ENCODE results near the gene PCDH9. TPM values are rescaled to one million over a fixed set of nuclear protein-coding genes. Genes with fewer than 3 reads are reported as not detected.
A peak's percentile ranks its signal among the peaks of the same experiment; 100 is the strongest.

PCDH9 gene
- total RNA-seq, 1 experiment from 2014 or later: 4.2 TPM

DNA sequence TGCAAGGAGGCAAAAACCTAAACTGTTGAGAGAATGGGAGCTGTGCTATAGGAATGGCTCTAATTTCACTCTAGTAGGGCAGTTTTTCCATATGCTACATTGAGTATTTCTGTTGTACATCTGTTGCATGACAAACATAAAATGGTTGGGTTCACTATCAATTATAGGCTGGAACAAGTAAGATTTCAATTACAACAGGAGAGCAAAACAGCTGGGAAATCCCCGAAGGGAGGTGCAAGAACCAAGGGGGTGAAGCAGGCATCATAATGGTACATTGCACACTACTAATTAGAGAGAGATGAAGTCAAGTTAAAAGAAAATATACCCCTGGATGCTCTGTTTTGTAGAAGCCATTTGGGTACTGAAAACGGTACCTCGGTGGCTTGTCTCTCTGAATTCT is 389.5 kb downstream of the PCDH9 start:
- DNase-seq (ENCODE audit: low read depth, low spot score) (no peak), ATAC-seq (no peak)
- in situ Hi-C loops (cut with HindIII; ENCODE audit: low pct_unique_long_range_greater_than_20kb, low sequenced_read_pairs) (no loop called here), intact Hi-C loops (cut with micrococcal nuclease; ENCODE audit: unreplicated experiment) (loop anchor here (5.0 kb wide), 1 partner anchor 1158 kb away; no protein-coding TSS in a partner anchor)
- no peak overlapping the region for H3K27ac ChIP-seq (ENCODE audit: low read length)
- TF ChIP-seq TCF7L2 (IDR thresholded peaks at IDR 0.05; ENCODE audit: low read depth, low read length): no peak
- TF ChIP-seq, protein P1, sequence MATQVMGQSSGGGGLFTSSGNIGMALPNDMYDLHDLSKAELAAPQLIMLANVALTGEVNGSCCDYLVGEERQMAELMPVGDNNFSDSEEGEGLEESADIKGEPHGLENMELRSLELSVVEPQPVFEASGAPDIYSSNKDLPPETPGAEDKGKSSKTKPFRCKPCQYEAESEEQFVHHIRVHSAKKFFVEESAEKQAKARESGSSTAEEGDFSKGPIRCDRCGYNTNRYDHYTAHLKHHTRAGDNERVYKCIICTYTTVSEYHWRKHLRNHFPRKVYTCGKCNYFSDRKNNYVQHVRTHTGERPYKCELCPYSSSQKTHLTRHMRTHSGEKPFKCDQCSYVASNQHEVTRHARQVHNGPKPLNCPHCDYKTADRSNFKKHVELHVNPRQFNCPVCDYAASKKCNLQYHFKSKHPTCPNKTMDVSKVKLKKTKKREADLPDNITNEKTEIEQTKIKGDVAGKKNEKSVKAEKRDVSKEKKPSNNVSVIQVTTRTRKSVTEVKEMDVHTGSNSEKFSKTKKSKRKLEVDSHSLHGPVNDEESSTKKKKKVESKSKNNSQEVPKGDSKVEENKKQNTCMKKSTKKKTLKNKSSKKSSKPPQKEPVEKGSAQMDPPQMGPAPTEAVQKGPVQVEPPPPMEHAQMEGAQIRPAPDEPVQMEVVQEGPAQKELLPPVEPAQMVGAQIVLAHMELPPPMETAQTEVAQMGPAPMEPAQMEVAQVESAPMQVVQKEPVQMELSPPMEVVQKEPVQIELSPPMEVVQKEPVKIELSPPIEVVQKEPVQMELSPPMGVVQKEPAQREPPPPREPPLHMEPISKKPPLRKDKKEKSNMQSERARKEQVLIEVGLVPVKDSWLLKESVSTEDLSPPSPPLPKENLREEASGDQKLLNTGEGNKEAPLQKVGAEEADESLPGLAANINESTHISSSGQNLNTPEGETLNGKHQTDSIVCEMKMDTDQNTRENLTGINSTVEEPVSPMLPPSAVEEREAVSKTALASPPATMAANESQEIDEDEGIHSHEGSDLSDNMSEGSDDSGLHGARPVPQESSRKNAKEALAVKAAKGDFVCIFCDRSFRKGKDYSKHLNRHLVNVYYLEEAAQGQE (IDR thresholded peaks at IDR 0.05; ENCODE audit: insufficient read depth in 1 of 2, low read depth in 2 of 2, low read length in 1 of 2): no peak
- TF ChIP-seq SIN3A (IDR thresholded peaks at IDR 0.05; ENCODE audit: borderline replicate concordance, insufficient read depth, low read depth, low read length): no peak
- no peak for TF ChIP-seq POLR2AphosphoS5 (IDR thresholded peaks at IDR 0.05; ENCODE audit: low read depth, low read length)
- TF ChIP-seq, protein P2, sequence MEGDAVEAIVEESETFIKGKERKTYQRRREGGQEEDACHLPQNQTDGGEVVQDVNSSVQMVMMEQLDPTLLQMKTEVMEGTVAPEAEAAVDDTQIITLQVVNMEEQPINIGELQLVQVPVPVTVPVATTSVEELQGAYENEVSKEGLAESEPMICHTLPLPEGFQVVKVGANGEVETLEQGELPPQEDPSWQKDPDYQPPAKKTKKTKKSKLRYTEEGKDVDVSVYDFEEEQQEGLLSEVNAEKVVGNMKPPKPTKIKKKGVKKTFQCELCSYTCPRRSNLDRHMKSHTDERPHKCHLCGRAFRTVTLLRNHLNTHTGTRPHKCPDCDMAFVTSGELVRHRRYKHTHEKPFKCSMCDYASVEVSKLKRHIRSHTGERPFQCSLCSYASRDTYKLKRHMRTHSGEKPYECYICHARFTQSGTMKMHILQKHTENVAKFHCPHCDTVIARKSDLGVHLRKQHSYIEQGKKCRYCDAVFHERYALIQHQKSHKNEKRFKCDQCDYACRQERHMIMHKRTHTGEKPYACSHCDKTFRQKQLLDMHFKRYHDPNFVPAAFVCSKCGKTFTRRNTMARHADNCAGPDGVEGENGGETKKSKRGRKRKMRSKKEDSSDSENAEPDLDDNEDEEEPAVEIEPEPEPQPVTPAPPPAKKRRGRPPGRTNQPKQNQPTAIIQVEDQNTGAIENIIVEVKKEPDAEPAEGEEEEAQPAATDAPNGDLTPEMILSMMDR (IDR thresholded peaks at IDR 0.05): no peak
- no peaks in the 10 kb centered on the region for H3K9me3 ChIP-seq (ENCODE audit: control insufficient read depth, insufficient read depth, low read depth, low read length)
- H3K4me3 ChIP-seq (ENCODE audit: low read depth in 2 of 2, low read length in 2 of 2): no peak overlapping the region
- CTCF ChIA-PET: no interaction called here
- no peaks in the 10 kb centered on the region for H3K27me3 ChIP-seq (ENCODE audit: control insufficient read depth, insufficient read depth, low read length)
- H3K4me1 ChIP-seq (ENCODE audit: control insufficient read depth, insufficient read depth, low read length): no peaks in the 10 kb centered on the region
- POLR2A ChIA-PET: no interaction called here
- BruUV-seq (replicated peaks): no TSS peak
- no peaks in the 10 kb centered on the region for H3K36me3 ChIP-seq (ENCODE audit: control insufficient read depth, insufficient read depth, low read length)

GRCh38 chr13:66837246-66837645 is 392.9 kb downstream of the PCDH9 start:
- TF ChIP-seq, protein P2 (IDR thresholded peaks at IDR 0.05): no peak
- TF ChIP-seq SIN3A (IDR thresholded peaks at IDR 0.05; ENCODE audit: borderline replicate concordance, insufficient read depth, low read depth, low read length) (no peak), TCF7L2 (IDR thresholded peaks at IDR 0.05; ENCODE audit: low read depth, low read length) (no peak), POLR2AphosphoS5 (IDR thresholded peaks at IDR 0.05; ENCODE audit: low read depth, low read length) (no peak)
- TF ChIP-seq, protein P1 (IDR thresholded peaks at IDR 0.05; ENCODE audit: insufficient read depth in 1 of 2, low read depth in 2 of 2, low read length in 1 of 2): no peak
- ChIA-PET POLR2A (no interaction called here), CTCF (no interaction called here)
- ATAC-seq (no peak), DNase-seq (ENCODE audit: low read depth, low spot score) (no peak)
- no TSS peak for BruUV-seq (replicated peaks)
- in situ Hi-C loops (cut with HindIII; ENCODE audit: low pct_unique_long_range_greater_than_20kb, low sequenced_read_pairs) (no loop called here), intact Hi-C loops (cut with micrococcal nuclease; ENCODE audit: unreplicated experiment) (no loop called here)
- H3K27ac ChIP-seq (ENCODE audit: low read length): no peak overlapping the region
- H3K4me1 ChIP-seq (ENCODE audit: control insufficient read depth, insufficient read depth, low read length): no peaks in the 10 kb centered on the region
- H3K4me3 ChIP-seq (ENCODE audit: low read depth in 2 of 2, low read length in 2 of 2): peak overlapping the region in 1 of 2 experiments; percentile 27; a peak in 2 of 4 replicates
- H3K36me3 ChIP-seq (ENCODE audit: control insufficient read depth, insufficient read depth, low read length): no peaks in the 10 kb centered on the region
- H3K27me3 ChIP-seq (ENCODE audit: control insufficient read depth, insufficient read depth, low read length): no peaks in the 10 kb centered on the region
- no peaks in the 10 kb centered on the region for H3K9me3 ChIP-seq (ENCODE audit: control insufficient read depth, insufficient read depth, low read depth, low read length)
